ENCODE measurements around the gene AASDH.
A peak's percentile ranks its signal among the peaks of the same experiment; 100 is the strongest.

The AASDH gene

DNA sequence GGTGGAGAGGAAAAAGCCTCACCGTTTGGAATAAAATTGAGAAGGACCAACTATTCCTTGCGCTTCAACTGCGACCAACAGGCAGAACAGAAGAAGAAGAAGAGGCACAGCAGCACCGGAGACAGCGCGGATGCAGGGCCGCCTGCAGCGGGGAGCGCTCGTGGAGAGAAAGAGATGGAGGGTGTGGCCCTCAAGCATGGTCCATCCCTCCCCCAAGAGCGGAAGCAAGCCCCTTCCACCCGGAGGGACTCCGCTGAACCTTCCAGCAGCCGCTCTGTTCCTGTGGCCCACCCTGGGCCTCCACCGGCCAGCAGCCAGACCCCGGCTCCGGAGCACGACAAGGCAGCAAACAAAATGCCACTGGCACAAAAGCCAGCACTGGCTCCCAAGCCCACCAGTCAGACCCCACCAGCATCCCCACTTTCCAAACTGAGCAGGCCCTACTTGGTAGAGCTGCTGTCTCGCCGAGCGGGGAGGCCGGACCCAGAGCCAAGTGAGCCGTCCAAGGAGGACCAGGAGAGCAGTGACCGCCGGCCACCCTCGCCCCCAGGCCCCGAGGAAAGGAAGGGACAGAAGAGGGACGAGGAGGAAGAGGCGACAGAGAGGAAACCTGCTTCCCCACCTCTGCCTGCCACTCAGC, 71.2 kb downstream of the AASDH start:
- DNase-seq (ENCODE audit: low read depth), result no peak

DNA sequence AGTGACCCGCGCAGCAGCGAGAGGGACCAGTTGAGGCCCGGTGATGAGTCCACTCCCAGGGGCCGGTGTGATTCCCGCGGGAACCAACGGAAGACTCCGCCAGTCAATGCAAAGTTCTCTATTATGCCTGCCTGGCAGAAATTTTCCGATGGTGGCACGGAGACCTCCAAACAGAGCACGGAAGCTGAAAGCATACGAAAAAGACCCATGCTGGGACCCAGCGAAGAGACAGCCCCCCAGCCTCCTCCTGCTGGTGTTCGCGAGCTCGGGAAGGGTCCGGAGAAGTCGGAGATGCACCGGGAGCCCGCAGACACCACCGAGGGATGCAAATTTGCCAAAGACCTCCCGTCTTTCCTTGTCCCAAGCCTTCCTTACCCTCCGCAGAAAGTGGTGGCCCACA, 71.7 kb downstream of the AASDH start:
- no peak for DNase-seq (ENCODE audit: low read depth)

DNA sequence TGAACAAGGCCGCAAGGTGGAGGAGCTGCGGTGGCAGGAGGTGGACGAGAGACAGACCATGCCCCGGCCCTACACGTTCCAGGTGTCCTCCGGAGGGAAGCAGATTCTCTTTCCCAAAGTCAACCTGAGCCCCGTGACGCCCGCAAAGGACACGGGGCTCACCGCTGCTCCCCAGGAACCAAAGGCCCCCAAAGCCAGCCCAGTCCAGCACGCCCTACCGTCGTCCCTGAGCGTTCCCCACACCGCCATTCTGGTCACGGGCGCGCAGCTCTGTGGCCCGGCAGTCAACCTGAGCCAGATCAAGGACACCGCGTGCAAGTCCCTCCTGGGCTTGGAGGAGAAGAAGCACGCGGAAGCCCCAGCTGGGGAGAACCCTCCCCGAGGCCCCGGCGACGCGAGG, 72.2 kb downstream of the AASDH start:
- no peak for DNase-seq (ENCODE audit: low read depth)

DNA sequence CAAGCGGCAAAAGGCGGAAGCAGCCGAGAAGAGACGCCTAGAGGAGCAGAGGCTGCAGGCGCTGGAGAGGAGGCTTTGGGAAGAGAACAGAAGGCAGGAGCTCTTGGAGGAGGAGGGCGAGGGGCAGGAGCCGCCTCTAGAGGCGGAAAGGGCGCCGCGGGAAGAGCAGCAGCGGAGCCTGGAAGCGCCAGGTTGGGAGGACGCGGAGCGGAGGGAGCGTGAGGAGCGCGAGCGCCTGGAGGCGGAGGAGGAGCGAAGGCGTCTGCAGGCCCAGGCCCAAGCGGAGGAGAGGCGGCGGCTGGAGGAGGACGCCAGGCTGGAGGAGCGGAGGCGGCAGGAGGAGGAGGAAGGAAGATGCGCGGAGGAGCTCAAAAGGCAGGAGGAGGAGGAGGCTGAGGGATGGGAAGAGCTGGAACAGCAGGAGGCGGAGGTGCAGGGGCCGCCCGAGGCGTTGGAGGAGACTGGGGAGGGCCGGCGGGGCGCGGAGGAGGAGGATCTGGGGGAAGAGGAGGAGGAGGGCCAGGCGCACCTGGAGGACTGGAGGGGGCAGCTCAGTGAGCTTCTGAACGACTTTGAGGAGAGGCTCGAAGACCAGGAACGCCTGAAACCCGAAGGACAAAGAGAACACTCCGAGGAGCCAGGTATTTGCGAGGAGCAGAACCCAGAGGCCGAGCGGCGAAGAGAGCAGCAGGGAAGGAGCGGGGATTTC, 72.9 kb downstream of the AASDH start:
- DNase-seq (ENCODE audit: low read depth), result no peak

DNA sequence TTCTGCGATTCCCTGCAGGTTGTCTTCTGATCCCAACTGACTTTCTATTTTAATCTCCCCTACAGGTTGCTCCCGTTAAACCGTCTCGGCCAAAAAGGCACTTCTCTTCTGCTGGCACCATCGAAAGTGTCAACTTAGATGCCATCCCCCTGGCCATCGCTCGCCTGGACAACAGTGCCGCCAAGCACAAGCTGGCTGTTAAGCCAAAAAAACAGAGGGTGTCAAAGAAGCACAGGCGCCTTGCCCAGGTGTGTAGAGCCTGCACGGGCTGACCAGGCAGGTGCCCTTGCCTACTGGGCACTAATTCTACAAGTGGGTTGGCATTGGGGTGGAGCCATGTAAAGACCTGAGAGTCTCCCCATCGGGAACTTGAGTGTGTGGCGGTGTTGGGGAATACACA, 74.2 kb downstream of the AASDH start:
- no peak for DNase-seq (ENCODE audit: low read depth)

DNA sequence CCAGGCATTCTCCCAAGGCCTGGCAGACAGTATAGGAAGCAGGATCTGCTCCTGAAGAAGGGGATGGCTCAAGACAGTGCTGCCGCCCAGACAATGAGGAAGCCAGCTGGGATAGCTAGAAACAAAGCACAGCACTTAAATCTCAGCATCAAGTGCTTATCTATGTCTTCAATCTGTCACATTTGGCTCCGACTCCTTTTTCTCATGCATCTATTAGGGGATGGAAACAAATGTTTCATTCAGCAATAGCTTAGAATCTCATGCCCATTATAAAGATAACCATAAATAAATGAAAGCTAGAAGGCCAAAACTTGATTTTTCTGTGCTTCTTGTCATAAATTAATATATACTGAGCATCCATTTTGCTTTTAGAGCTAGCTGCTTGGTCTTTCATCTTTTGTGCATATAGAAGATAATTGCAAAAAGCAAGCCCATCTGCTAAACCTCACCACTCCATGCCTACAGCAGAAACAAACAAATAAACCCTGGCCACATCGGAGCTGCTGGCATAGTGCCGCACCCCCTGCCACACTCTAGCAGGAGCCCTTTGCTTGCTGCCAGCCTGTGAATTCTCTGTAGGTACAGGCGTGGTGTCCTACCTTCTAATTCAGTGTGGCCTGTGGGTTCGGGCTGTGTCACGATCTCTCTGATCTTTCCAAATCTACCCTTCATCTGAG, 75.9 kb downstream of the AASDH start:
- no peak for DNase-seq (ENCODE audit: low read depth)

DNA sequence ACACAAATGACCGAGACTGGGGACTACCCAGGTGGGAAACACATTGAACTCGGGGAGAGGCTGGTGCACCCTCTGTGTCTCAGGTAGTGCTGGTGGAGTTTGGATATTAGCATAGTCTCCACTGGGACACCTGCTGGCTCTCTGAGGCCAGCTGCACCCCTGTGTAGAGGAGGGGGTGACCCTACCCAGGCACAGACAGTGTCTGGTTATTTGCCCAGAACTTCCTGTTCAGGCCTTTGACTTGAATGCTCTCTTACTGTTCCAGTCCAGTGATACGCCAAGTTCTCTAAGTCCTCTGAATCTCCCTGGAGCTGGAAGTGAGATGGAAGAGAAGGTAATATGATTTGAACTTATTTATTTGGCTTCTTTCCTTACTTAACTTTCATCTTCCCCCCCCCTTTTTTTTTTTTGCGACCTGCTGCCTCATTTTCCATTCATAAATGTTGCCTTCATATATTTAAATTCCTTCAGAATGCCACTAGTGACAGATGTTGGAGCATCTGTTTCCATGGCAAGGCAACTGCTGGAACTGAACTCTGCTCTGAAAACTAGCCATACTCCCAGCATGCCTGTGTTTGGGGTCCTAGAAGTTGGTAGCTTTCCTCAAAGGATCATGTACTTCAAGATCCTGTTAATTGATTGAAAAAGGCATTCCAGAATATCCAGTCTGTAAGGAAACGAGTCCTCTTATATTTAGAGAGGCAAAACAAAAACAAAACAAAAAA, 76.7 kb downstream of the AASDH start:
- no peak for DNase-seq (ENCODE audit: low read depth)

DNA sequence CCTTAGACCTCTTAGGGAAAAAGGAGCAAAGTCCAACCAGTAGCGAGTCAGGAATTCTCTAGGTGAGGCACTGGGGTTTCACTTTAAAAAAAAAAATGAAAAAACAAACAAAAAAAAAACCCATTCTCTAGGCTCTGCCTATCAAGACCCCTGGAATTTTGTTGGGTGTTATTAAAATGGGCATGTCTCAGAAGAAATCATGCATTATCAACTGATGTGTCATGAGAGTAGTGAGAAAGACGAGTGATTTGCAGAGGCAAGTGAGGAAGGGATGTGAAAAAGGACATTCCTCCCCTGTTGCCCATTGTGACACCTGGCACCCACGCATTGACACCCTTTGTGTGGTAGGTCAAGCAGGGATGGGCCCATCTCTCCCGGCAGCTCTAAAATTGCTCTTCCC, 78.9 kb downstream of the AASDH start:
- no peak for DNase-seq (ENCODE audit: low read depth)

DNA sequence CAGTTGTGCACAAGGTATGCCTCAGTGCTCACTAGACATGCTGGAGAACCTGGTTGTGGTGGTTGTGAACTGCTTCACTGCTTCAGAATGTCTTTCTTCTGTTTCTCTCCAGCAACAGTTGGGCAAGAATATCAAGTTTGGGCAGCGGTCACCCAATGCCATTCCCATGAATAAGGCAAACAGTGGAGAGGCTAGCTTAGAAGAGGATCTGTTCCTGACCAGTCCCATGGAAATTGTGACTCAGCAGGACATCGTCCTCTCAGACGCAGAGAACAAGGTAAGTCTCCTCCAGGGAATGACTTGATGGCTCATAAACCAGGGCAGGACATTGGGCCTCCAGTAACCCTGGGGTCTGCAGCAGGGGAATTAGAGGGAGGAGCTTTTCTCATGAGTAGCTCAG, 79.9 kb downstream of the AASDH start:
- DNase-seq (ENCODE audit: low read depth), result no peak

DNA sequence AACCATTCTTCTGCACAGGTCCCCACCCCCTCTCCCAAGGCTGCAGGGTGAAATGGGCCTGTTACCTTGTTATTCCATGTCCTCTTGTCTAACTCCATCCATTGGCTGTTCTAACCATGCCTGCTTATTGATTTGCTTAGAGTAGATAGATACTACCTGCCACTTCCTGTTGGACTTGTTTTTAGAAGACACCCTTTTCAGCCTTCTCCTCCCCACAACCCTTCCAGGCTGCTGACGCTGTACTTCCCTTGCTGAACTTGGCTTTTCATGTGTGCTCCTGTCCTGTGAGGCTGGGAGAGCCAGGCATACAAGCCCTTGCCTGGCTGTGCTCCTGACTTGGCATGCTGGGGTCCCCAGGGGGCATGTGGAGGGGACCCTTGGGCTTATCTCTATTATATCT, 81.9 kb downstream of the AASDH start:
- DNase-seq (ENCODE audit: low read depth), result no peak

DNA sequence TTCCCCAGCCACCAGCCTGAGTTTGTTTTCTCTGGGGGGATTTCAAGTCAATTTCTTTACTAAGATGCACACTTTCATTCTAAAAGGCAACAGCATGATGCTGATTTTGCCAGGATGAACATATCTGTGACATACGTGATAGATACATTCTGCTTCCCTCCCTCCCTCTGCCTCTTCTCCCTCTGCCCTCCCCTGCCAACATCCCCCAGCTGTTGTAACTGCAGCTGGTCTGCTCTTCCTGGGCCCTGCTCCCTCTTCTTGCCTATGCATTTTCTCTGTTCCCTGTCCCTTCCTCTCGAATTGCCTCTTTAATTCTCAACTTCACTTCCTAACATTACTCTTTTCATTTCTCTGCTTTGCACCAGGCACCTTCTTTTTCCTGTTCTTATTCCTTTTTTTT, 83.4 kb downstream of the AASDH start:
- DNase-seq (ENCODE audit: low read depth), result no peak

DNA sequence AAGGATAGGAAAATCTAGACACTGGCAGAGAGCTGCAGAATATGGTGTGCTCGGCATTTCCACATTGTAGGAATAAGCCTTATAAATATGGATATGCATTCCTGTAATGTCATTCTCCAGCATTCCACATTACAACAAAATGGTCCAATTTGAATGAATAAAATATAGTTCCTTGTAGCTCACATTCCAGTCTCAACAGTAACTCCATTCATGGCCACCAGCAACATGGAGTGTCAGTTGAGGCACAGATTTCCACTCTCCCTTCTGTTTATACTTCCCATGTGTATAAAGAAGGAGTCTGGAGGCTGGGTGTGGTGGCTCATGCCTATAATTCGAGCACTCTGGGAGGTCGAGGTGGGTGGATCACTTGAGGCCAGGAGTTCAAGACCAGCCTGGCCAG, 84.5 kb downstream of the AASDH start:
- DNase-seq (ENCODE audit: low read depth), result no peak

DNA sequence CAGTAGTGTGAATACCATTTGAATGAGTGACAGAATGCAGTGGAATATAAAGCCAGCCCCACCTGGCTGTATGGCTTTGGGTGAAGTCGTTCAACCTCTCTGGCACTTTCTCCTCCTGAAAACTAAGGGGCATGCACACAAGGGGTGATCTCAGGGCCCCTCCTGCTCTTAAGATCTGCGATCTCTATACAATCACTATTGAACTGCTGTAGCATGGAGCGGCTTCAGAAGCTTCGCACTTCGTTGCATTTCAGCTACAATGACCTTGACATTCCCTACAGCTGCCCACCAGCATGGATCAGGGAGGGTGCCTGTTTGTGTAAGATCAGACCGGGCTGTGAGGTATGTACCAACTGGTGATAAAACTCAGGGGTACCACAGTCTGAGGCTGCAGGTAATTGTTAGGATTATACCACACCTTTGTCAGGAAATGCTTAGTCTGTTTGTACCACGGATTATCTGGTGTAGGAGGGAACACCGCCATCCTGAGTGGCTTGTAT, 85.2 kb downstream of the AASDH start:
- DNase-seq (ENCODE audit: low read depth), result no peak

DNA sequence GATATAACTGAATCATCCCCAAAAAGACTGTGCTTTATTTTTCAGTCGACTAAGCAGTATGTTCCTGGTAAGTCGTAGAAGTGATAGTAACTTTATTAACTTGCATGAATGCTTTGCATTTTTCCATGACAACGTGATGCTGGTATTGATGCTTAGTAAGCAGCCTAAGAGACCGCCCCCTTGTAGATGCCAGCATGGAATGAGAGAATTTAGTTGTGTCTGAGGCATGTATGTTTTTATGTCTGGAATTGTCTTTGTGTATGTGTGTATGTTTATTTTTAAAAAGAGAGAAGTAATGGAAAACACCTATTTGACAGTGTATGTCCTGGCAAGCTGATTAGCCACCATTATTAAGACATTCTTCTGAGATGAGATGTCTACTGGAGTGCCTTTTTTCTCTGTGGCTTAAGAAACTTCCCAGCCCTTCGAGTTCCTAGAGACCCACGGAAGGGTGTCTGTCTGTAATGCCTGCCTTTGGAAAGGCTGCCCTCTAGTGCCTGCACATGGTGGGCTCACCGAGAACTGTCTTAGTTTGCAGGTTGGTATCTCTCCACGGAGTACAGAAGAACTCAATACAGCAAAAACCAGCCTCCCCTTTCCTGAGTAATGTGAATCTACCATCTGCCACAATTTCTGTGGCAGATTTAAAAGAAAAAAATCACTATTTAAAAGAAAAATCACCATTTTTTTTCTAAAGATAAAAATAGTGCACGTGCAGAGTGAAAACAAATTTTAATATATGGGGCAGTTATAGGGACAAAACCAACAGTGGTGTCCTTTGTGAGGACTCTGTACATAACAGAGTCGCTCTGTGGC, 85.9 kb downstream of the AASDH start:
- DNase-seq (ENCODE audit: low read depth), result peak; percentile 28

DNA sequence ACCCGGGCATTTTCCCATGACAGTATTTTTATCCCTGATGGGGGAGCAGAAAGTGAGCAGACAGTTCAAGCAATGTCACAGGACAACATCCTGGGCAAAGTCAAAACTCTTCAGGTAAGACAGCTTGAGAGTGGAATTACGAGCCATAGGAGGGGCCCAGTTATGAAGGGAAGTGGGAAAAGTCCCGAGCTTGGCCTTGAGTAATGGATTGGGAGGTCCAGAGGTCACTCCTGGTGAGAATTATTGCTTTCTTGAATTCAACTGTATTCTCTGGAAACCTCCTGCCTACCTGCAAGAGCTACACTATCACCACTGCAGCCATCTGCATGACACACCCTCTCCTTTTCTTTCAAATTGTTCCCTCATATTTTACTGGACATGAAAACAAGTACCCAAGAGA, 89.1 kb downstream of the AASDH start:
- DNase-seq (ENCODE audit: low read depth), result no peak

DNA sequence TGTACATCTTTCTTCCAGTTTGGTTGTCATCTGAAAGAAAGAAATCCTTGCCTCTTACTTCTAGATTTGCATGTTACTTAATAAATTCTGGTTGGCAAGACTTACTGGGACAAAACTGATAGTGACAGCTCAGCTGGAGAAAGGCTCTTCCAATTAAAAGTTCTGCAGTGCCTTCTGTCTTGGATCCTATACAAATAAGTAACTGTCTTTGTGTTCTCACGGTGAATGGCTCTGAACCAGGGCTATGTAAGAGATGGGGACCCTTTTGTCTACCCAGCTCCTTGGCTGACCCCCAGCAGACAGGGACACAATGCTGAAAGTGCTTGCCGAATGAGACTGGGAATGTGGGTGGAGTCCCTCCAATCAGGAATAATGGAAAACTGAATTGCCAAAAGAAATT, 89.5 kb downstream of the AASDH start:
- DNase-seq (ENCODE audit: low read depth), result no peak

DNA sequence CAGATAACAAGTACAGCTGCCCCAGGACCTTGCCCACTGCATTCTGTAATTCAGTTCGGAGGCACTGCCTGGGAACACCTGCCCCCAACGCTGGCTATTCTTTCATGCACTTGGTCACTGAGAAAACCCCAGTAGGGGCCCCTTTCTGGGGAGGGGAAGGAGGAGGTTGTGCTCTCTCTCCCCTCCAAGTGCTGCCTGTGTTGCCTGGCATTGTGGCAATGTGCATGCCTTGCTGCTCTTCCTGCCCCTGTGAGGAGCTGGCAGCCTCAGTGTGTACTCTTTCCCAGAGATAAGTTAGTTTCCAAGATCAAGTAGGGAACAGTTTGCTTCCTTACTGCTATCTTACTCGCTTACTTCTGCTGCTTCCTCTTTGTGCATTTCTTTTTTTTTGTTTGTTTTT, 90.8 kb downstream of the AASDH start:
- DNase-seq (ENCODE audit: low read depth), result no peak

DNA sequence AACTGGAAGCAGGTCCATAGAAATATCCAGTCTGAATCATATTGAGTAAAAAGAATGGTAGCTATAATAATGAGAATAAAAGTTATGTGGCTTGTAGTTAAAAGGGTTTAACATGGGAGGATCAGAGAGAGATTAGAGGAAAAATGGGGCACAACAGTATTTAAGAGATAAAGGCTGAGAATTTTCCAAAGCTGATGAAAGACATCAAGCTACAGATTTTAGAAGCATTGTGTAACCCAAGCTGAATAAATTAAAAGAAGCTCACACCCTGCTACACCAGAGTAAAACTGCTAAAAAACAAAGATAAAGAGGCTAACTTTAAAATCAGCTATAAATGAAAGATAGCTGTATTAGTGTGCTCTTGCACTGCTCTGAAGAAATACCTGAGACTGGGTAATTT, 94.2 kb downstream of the AASDH start:
- DNase-seq (ENCODE audit: low read depth), result no peak

DNA sequence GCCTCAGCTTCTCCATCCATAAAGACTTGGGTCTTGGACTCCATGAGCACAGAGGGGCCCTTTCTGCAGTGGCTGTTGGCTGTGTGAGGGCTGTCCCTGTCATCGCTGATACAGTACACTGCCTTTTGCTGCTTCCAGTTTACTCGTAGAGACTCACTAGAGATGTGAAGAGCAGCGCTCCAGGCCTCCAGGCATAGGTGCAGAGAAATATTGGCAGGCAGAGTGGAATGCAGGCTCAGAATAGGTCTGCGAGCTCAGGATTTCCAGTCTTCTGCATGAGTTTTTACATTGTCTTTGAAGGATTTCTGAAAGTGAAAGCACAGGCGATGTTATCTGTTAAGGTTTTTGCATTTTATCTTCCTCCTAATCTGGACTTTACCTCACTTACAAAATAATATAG, 97.4 kb downstream of the AASDH start:
- no peak for DNase-seq (ENCODE audit: low read depth)

DNA sequence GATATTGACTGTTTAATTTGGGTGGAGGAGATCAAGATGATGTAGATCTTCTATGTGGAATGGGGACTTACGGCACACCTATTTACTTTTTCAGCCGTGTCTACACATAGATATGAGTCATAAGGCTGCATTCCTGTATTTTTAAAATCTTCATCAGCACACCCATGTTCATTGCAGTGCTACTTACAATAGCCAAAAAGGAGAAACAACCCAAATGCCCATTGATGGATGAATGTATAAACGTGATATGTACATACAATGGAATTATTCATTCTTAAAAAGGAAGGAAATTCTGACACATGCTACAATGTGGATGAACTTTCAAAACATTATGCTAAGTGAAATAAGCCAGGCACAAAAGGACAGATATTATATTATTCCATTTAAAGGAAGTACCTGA, 98.6 kb downstream of the AASDH start:
- no peak for DNase-seq (ENCODE audit: low read depth)

All from activated T-helper 1 cell treated with Interleukin-2 at 50 U/mL for 16 hours (primary cell).